Hepatocyte (in vitro differentiated cells): ENCODE measurements around the gene CTNNA3. TPM values are rescaled to one million over a fixed set of nuclear protein-coding genes. Genes with fewer than 3 reads are reported as not detected.

ENCODE experiments used
- DNase-seq: peaks from one replicate; pipeline ENCODE4 v3.0.0-alpha.2; 2016; ENCODE audit warnings: low spot score
- H2AFZ ChIP-seq: fragments of 200-600 bp; sonication (generic); 2 replicates; pipeline ENCODE4 v1.6.0; 2016; ENCODE audit warnings: antibody characterized with exemption, mild to moderate bottlenecking
- H3K27ac ChIP-seq: fragments of 200-600 bp; sonication (generic); 2 replicates; pipeline ENCODE4 v1.5.1; 2016; ENCODE audit warnings: mild to moderate bottlenecking
- H3K27me3 ChIP-seq: fragments of 200-600 bp; sonication (generic); 2 replicates; pipeline ENCODE4 v1.6.1; 2016
- H3K36me3 ChIP-seq: fragments of 200-600 bp; sonication (generic); replicated peaks from 2 replicates; pipeline ENCODE4 v1.5.1; 2016; ENCODE audit warnings: low read depth; ENCODE audit not compliant: insufficient read depth
- H3K4me1 ChIP-seq: fragments of 200-600 bp; sonication (generic); 2 replicates; pipeline ENCODE4 v1.5.1; 2016; ENCODE audit warnings: mild to moderate bottlenecking, moderate library complexity; ENCODE audit not compliant: insufficient read depth
- H3K4me2 ChIP-seq: fragments of 200-600 bp; sonication (generic); 2 replicates; pipeline ENCODE4 v1.6.0; 2016
- H3K4me3 ChIP-seq: fragments of 200-600 bp; sonication (generic); 2 replicates; pipeline ENCODE4 v1.5.1; 2016; ENCODE audit warnings: mild to moderate bottlenecking
- H3K79me2 ChIP-seq: fragments of 200-600 bp; sonication (generic); 2 replicates; pipeline ENCODE4 v1.6.0; 2017; ENCODE audit warnings: mild to moderate bottlenecking
- H3K9me2 ChIP-seq: fragments of 200-600 bp; sonication (generic); replicated peaks from 2 replicates; pipeline ENCODE4 v1.6.0; 2017; ENCODE audit warnings: mild to moderate bottlenecking; ENCODE audit not compliant: insufficient read depth
- H3K9me3 ChIP-seq: fragments of 200-600 bp; sonication (generic); 2 replicates; pipeline ENCODE4 v1.5.1; 2016; ENCODE audit warnings: low read depth, mild to moderate bottlenecking
- H4K20me1 ChIP-seq: fragments of 200-600 bp; sonication (generic); 2 replicates; pipeline ENCODE4 v1.6.0; 2016; ENCODE audit warnings: mild to moderate bottlenecking; ENCODE audit not compliant: insufficient read depth, poor library complexity, severe bottlenecking
- CTCF ChIP-seq: fragments of 200-600 bp; sonication (generic); IDR thresholded peaks from 2 replicates; pipeline ENCODE4 v1.5.1; 2016; ENCODE audit warnings: antibody characterized with exemption, mild to moderate bottlenecking; ENCODE audit not compliant: poor library complexity
- EZH2 ChIP-seq: fragments of 200-600 bp; sonication (generic); IDR thresholded peaks from 2 replicates; pipeline ENCODE4 v1.6.1; 2016; ENCODE audit warnings: antibody characterized with exemption, mild to moderate bottlenecking, borderline replicate concordance
- EZH2phosphoT487 ChIP-seq: fragments of 200-600 bp; sonication (generic); IDR thresholded peaks from one replicate; pipeline ENCODE4 v1.6.1; 2018; ENCODE audit warnings: antibody characterized with exemption, mild to moderate bottlenecking, low read depth, moderate library complexity; ENCODE audit not compliant: unreplicated experiment, severe bottlenecking
- WGBS: methylation state at CpG from one replicate; pipeline ENCODE4 v1.1.6; 2016; ENCODE audit warnings: low lambda C conversion rate; ENCODE audit errors: missing lambda C conversion rate; 5-methylcytosine and 5-hydroxymethylcytosine counted together
- polyA plus RNA-seq: library from polyadenylated mRNA; unstranded; fragments of >200 nt; fragmentation: Nextera tagmentation; extraction: Ambion mirVana; gene quantifications from 2 replicates; pipeline ENCODE4 v1.2.1, GENCODE V29; 2016
- total RNA-seq: library from RNA; depleted of rRNA; stranded (reverse); fragments of >200 nt; gene quantifications from 2 replicates; pipeline ENCODE4 v1.2.3, GENCODE V29; 2014

The CTNNA3 gene
- total and polyA plus RNA-seq, 2 experiments from 2014 or later: 12.9 to 25.9 TPM

GRCh38 chr10:67257427-67258144, 438.4 kb downstream of the CTNNA3 start:
- H4K20me1 ChIP-seq: no peaks in the 10 kb centered on the region
- WGBS: 80% methylated on average over 4 of the region's 4 CpGs
- TF ChIP-seq CTCF (no peak), EZH2phosphoT487 (no peak), EZH2 (no peak)

GRCh38 chr10:67257018-67257417, 439.0 kb downstream of the CTNNA3 start:
- Histone ChIP-seq H3K4me1 (peaks cover 19% of the 10 kb centered on the region), H4K20me1 (no peaks in the 10 kb centered on the region), H3K79me2 (no peaks in the 10 kb centered on the region), H3K27me3 (no peaks in the 10 kb centered on the region), H3K9me2 (no peaks in the 10 kb centered on the region), H2AFZ (no peak overlapping the region), H3K4me3 (no peak overlapping the region), H3K36me3 (no peaks in the 10 kb centered on the region), H3K4me2 (peak overlapping the region; percentile 3), H3K27ac (peak overlapping the region; percentile 12), H3K9me3 (no peaks in the 10 kb centered on the region)
- no peak for TF ChIP-seq EZH2
- 31% methylated on average over 2 of the region's 2 CpGs for WGBS
- DNase-seq: no peak

More at GRCh38 chr10:67257427-67258144, 438.4 kb downstream of the CTNNA3 start:
- Histone ChIP-seq H2AFZ (no peak overlapping the region), H3K36me3 (no peaks in the 10 kb centered on the region), H3K9me2 (no peaks in the 10 kb centered on the region), H3K4me3 (no peak overlapping the region), H3K79me2 (no peaks in the 10 kb centered on the region), H3K9me3 (no peaks in the 10 kb centered on the region), H3K4me1 (peaks cover 19% of the 10 kb centered on the region), H3K27me3 (no peaks in the 10 kb centered on the region), H3K27ac (peak overlapping the region; percentile 41), H3K4me2 (peak overlapping the region; percentile 3)
- no peak for DNase-seq

- Histone ChIP-seq H2AFZ (no peak overlapping the region), H4K20me1 (no peaks in the 10 kb centered on the region), H3K27ac (no peak overlapping the region), H3K36me3 (no peaks in the 10 kb centered on the region), H3K9me2 (no peaks in the 10 kb centered on the region), H3K4me1 (no peaks in the 10 kb centered on the region), H3K79me2 (no peaks in the 10 kb centered on the region), H3K27me3 (no peaks in the 10 kb centered on the region), H3K9me3 (no peaks in the 10 kb centered on the region), H3K4me2 (no peak overlapping the region), H3K4me3 (no peak overlapping the region)
- WGBS: 93% methylated on average over 1 of the region's 1 CpG
- TF ChIP-seq CTCF (no peak), EZH2 (no peak), EZH2phosphoT487 (no peak)
- no peak for DNase-seq
Observed at GRCh38 chr10:67250686-67251085, 445.3 kb downstream of the CTNNA3 start.

GRCh38 chr10:67246066-67246555, 449.9 kb downstream of the CTNNA3 start:
- H3K9me2 ChIP-seq: no peaks in the 10 kb centered on the region
- H3K36me3 ChIP-seq: no peaks in the 10 kb centered on the region
- no peak overlapping the region for H3K4me2 ChIP-seq
- no peaks in the 10 kb centered on the region for H3K79me2 ChIP-seq
- H3K4me3 ChIP-seq: no peak overlapping the region
- no peak overlapping the region for H3K27ac ChIP-seq
- no peaks in the 10 kb centered on the region for H3K9me3 ChIP-seq
- H2AFZ ChIP-seq: no peak overlapping the region
- no peaks in the 10 kb centered on the region for H3K27me3 ChIP-seq
- H4K20me1 ChIP-seq: no peaks in the 10 kb centered on the region
- WGBS: 94% methylated on average over 3 of the region's 3 CpGs
- TF ChIP-seq CTCF: no peak
- no peak for TF ChIP-seq EZH2
- no peak for TF ChIP-seq EZH2phosphoT487
- no peak for DNase-seq
- H3K4me1 ChIP-seq: no peaks in the 10 kb centered on the region
